Smooth muscle cell (in vitro differentiated cells): ENCODE measurements around the gene CIAPIN1. TPM values are rescaled to one million over a fixed set of nuclear protein-coding genes. Genes with fewer than 3 reads are reported as not detected.

Source experiments
- DNase-seq: peaks from one replicate; lab custom pipeline; 2025; ENCODE audit not compliant: unreplicated experiment; lab: John Stamatoyannopoulos, UW
- H2AFZ ChIP-seq: fragments of 200-600 bp; sonication (generic); 2 replicates; pipeline ENCODE4 v1.6.0; 2016; ENCODE audit warnings: antibody characterized with exemption, low read depth, mild to moderate bottlenecking
- H3F3A ChIP-seq: fragments of 200-600 bp; sonication (generic); 2 replicates; pipeline ENCODE4 v1.6.0; 2017; ENCODE audit warnings: antibody characterized with exemption, low read depth
- H3K27ac ChIP-seq: fragments of 200-600 bp; sonication (generic); 2 replicates; pipeline ENCODE4 v1.5.1; 2016; ENCODE audit warnings: low read depth, mild to moderate bottlenecking
- H3K27me3 ChIP-seq: fragments of 200-600 bp; sonication (generic); 2 replicates; pipeline ENCODE4 v1.6.1; 2016; ENCODE audit warnings: low read depth, mild to moderate bottlenecking
- H3K36me3 ChIP-seq: fragments of 200-600 bp; sonication (generic); 2 replicates; pipeline ENCODE4 v1.5.1; 2016; ENCODE audit warnings: low read depth
- H3K4me1 ChIP-seq: fragments of 200-600 bp; sonication (generic); 2 replicates; pipeline ENCODE4 v1.5.1; 2016; ENCODE audit warnings: low read depth
- H3K4me2 ChIP-seq: fragments of 200-600 bp; sonication (generic); 2 replicates; pipeline ENCODE4 v1.6.0; 2016; ENCODE audit warnings: mild to moderate bottlenecking
- H3K4me3 ChIP-seq: fragments of 200-600 bp; sonication (generic); 2 replicates; pipeline ENCODE4 v1.5.1; 2016; ENCODE audit warnings: mild to moderate bottlenecking
- H3K79me2 ChIP-seq: fragments of 200-600 bp; sonication (generic); 2 replicates; pipeline ENCODE4 v1.6.0; 2016; ENCODE audit warnings: low read depth, mild to moderate bottlenecking
- H3K9ac ChIP-seq: fragments of 200-600 bp; sonication (generic); 2 replicates; pipeline ENCODE4 v1.6.0; 2016; ENCODE audit warnings: low read depth
- H3K9me3 ChIP-seq: fragments of 200-600 bp; sonication (generic); replicated peaks from 2 replicates; pipeline ENCODE4 v1.5.1; 2016; ENCODE audit warnings: low read depth
- H4K20me1 ChIP-seq: fragments of 200-600 bp; sonication (generic); 2 replicates; pipeline ENCODE4 v1.6.0; 2016; ENCODE audit warnings: low read depth
- CTCF ChIP-seq: fragments of 200-600 bp; sonication (generic); IDR thresholded peaks from 2 replicates; pipeline ENCODE4 v1.5.1; 2017; ENCODE audit warnings: borderline replicate concordance, mild to moderate bottlenecking, antibody characterized with exemption; ENCODE audit not compliant: insufficient read depth, poor library complexity, severe bottlenecking
- WGBS: methylation state at CpG from one replicate; pipeline ENCODE4 v1.1.7; 2016; ENCODE audit warnings: low lambda C conversion rate; 5-methylcytosine and 5-hydroxymethylcytosine counted together
- polyA plus RNA-seq: library from polyadenylated mRNA; unstranded; fragments of >200 nt; fragmentation: Nextera tagmentation; extraction: Ambion mirVana; gene quantifications from 2 replicates; pipeline ENCODE4 v1.2.1, GENCODE V29; 2016
- total RNA-seq: library from RNA; depleted of rRNA; stranded (reverse); fragments of >200 nt; gene quantifications from 2 replicates; pipeline ENCODE4 v1.2.3, GENCODE V29; 2014

CIAPIN1 gene
- total and polyA plus RNA-seq, 2 experiments from 2014 or later, result 36.6 to 58.1 TPM

- no peak for DNase-seq
- Histone ChIP-seq H3K36me3 (peaks cover 5% of the 10 kb centered on the region), H3K27me3 (no peaks in the 10 kb centered on the region), H3K79me2 (peaks cover 32% of the 10 kb centered on the region), H3K9ac (no peak overlapping the region), H3K9me3 (no peaks in the 10 kb centered on the region), H3K4me3 (no peak overlapping the region), H2AFZ (no peak overlapping the region), H3K4me1 (no peaks in the 10 kb centered on the region), H4K20me1 (peaks cover 51% of the 10 kb centered on the region), H3K4me2 (no peak overlapping the region), H3K27ac (no peak overlapping the region), H3F3A (peaks cover 11% of the 10 kb centered on the region)
- 85% methylated on average over 11 of the region's 11 CpGs for WGBS
- no peak for TF ChIP-seq CTCF
These were observed 21.9 kb upstream of the CIAPIN1 start for GRCh38 chr16:57469046-57469445.

- no peaks in the 10 kb centered on the region for H3K9me3 ChIP-seq
- DNase-seq, result no peak
- H3K36me3 ChIP-seq, result peaks cover 5% of the 10 kb centered on the region
- H3K9ac ChIP-seq, result no peak overlapping the region
- 96% methylated on average over 2 of the region's 2 CpGs for WGBS
- no peaks in the 10 kb centered on the region for H3K27me3 ChIP-seq
- H3K27ac ChIP-seq, result no peak overlapping the region
- no peak overlapping the region for H2AFZ ChIP-seq
- H3K4me3 ChIP-seq, result no peak overlapping the region
- H3K79me2 ChIP-seq, result peaks cover 39% of the 10 kb centered on the region
- H3K4me2 ChIP-seq, result no peak overlapping the region
- TF ChIP-seq CTCF, result no peak
- peaks cover 56% of the 10 kb centered on the region for H4K20me1 ChIP-seq
- peaks cover 11% of the 10 kb centered on the region for H3F3A ChIP-seq
- peaks cover 5% of the 10 kb centered on the region for H3K4me1 ChIP-seq
These were observed 21.2 kb upstream of the CIAPIN1 start for GRCh38 chr16:57468346-57468745.

- Histone ChIP-seq H3K4me1 (peaks cover 7% of the 10 kb centered on the region), H3F3A (peaks cover 6% of the 10 kb centered on the region), H3K79me2 (peaks cover 48% of the 10 kb centered on the region), H2AFZ (no peak overlapping the region), H3K27me3 (no peaks in the 10 kb centered on the region), H3K27ac (no peak overlapping the region), H4K20me1 (peaks cover 46% of the 10 kb centered on the region), H3K9ac (no peak overlapping the region), H3K4me3 (no peak overlapping the region), H3K4me2 (no peak overlapping the region), H3K36me3 (peaks cover 5% of the 10 kb centered on the region), H3K9me3 (no peaks in the 10 kb centered on the region)
- DNase-seq, result no peak
- no peak for TF ChIP-seq CTCF
- WGBS, result 94% methylated on average over 2 of the region's 2 CpGs
These were observed 17.3 kb upstream of the CIAPIN1 start for GRCh38 chr16:57464523-57464922.

- Histone ChIP-seq H3K4me2 (peak overlapping the region; percentile 100), H3K9me3 (no peaks in the 10 kb centered on the region), H2AFZ (no peak overlapping the region), H3K27me3 (no peaks in the 10 kb centered on the region), H4K20me1 (peaks cover 36% of the 10 kb centered on the region), H3K79me2 (peaks cover 48% of the 10 kb centered on the region), H3F3A (peaks cover 6% of the 10 kb centered on the region), H3K27ac (peak overlapping the region; percentile 35), H3K36me3 (peaks cover 10% of the 10 kb centered on the region), H3K4me3 (peak overlapping the region; percentile 93), H3K9ac (peak overlapping the region; percentile 93), H3K4me1 (peaks cover 7% of the 10 kb centered on the region)
- TF ChIP-seq CTCF, result no peak
- DNase-seq, result no peak
- 2% methylated on average over 16 of the region's 16 CpGs for WGBS
These were observed 15.8 kb upstream of the CIAPIN1 start for GRCh38 chr16:57462978-57463362.
